Pancreas (tissue), 10 donors: ENCODE data around the gene B4GALT4. TPM values are rescaled to one million over a fixed set of nuclear protein-coding genes. Genes with fewer than 3 reads are reported as not detected.

Source experiments
- ATAC-seq, 4 donors: fragments of 200-7000 bp; cut with Tn5 transposase; one replicate each; pipeline versions ENCODE4 v1.8.0 to v1.9.1; 2020; ENCODE audit warnings: mild to moderate bottlenecking in 4 of 4, moderate library complexity in 4 of 4
- DNase-seq, 6 donors: peaks; one replicate each; pipeline ENCODE4 v3.0.0-alpha.2; 2020
- FAIRE-seq: peaks from 2 replicates; lab custom pipeline; 2012; peaks lifted over from hg19 to GRCh38; lab: Jason Lieb, UNC
- H3K27ac ChIP-seq, 4 donors: fragments of 200-600 bp; sonication (generic); 1 replicate in 3 of 4; 2 replicates in 1 of 4; pipeline versions ENCODE4 v1.5.0 to v1.8.0; 2020
- H3K27me3 ChIP-seq, 4 donors: fragments of 200-600 bp; one replicate each; pipeline ENCODE4 v1.8.0; 2021
- H3K36me3 ChIP-seq, 3 donors: fragments of 200-600 bp; sonication (generic) in 1 of 3; one replicate each; pipeline versions ENCODE4 v1.5.0 to v1.8.0; 2020 to 2021
- H3K4me1 ChIP-seq, 3 donors: fragments of 200-600 bp; one replicate each; pipeline ENCODE4 v1.8.0; 2021
- H3K4me3 ChIP-seq, 4 donors: fragments of 200-600 bp; sonication (generic) in 2 of 4; one replicate each; pipeline versions ENCODE4 v1.5.0 to v1.8.0; 2020 to 2021
- H3K9me3 ChIP-seq, 4 donors: fragments of 200-600 bp; one replicate each; pipeline ENCODE4 v1.8.0; 2021
- CTCF ChIP-seq, 4 donors: fragments of 200-600 bp; sonication (generic) in 3 of 4; IDR thresholded peaks; one replicate each; pipeline versions ENCODE4 v1.5.0 to v1.8.0; 2021; ENCODE audit warnings: antibody characterized with exemption in 4 of 4
- WGBS, 2 donors: extraction: QIAGEN DNeasy Blood & Tissue Kit; methylation state at CpG; one replicate each; pipeline ENCODE4 v1.1.7; 2013; 5-methylcytosine and 5-hydroxymethylcytosine counted together
- intact Hi-C, 3 donors: fragments of 100-400 bp; cut with DNase I; formaldehyde crosslinking; loops; one replicate each; pipeline versions ENCODE4 v1.11.1 to v1.14.2; 2022
- polyA plus RNA-seq, 2 donors: library from polyadenylated mRNA; stranded (reverse); fragments of 200-250 nt; gene quantifications; one replicate each; pipeline ENCODE4 v1.2.3, GENCODE V29; 2013
- total RNA-seq, 6 donors: library from RNA; stranded (reverse); fragmentation: NEBNext Ultra II Directional in 4 of 6; extraction: Animal tissue kit (Norgen Biotek cat#: 25700) in 4 of 6; gene quantifications; one replicate each; pipeline versions ENCODE4 v1.2.1 to v1.2.4, GENCODE V29; 2021 to 2023
- donor health status: healthy with polysubstance abuse.
- donor health status: DM: no; HTN: no; CAD: no; lungs with moderate emphysema.
- donor health status: DM: no; HTN: no; CAD: no.
- donor health status: control.
- donor health status: control.
- donor health status: Bipolar disorder and iron deficiency.
- donor health status: DM: yes; HTN: yes; CAD: no.
- donor health status: DM: no; HTN: no; CAD: no.
- donor health status: DM: no; HTN: no; CAD: no.
- donor health status: DM: yes; HTN: yes; CAD: no.

B4GALT4 gene
- total and polyA plus RNA-seq, 8 donors: 9.1 to 22.9 (median 14.6) TPM

GRCh38 chr3:119191800-119192199 lies 48.9 kb downstream of the B4GALT4 start:
- DNase-seq (no peak), ATAC-seq (no peak), FAIRE-seq (no peak)
- WGBS, 2 donors: 65 to 68% methylated on average over 1 of the region's 1 CpG
- TF ChIP-seq CTCF (IDR thresholded peaks at IDR 0.05): no peak
- H3K9me3 ChIP-seq: no peaks in the 10 kb centered on the region
- no peaks in the 10 kb centered on the region for H3K4me1 ChIP-seq
- no peak overlapping the region for H3K27ac ChIP-seq
- H3K4me3 ChIP-seq: no peak overlapping the region
- no peaks in the 10 kb centered on the region for H3K36me3 ChIP-seq
- intact Hi-C loops: no loop called here
- H3K27me3 ChIP-seq: no peaks in the 10 kb centered on the region

- H3K36me3 ChIP-seq: no peaks in the 10 kb centered on the region
- intact Hi-C loops: no loop called here
- no peak for DNase-seq
- H3K27ac ChIP-seq: no peak overlapping the region
- H3K4me1 ChIP-seq: peaks cover 0 to 4% (median 0%) of the 10 kb centered on the region in 3 donors
- no peak for TF ChIP-seq CTCF (IDR thresholded peaks at IDR 0.05)
- no peaks in the 10 kb centered on the region for H3K27me3 ChIP-seq
- no peak for FAIRE-seq
- no peaks in the 10 kb centered on the region for H3K9me3 ChIP-seq
- ATAC-seq: no peak
- no peak overlapping the region for H3K4me3 ChIP-seq
These were observed 53.4 kb downstream of the B4GALT4 start for GRCh38 chr3:119187266-119187665.

- ATAC-seq: peak in 3 of 4 donors; percentile 26 to 59 (median 45)
These were observed 55.7 kb downstream of the B4GALT4 start for GRCh38 chr3:119184796-119185570.

GRCh38 chr3:119184111-119184510 lies 56.6 kb downstream of the B4GALT4 start:
- H3K9me3 ChIP-seq: no peaks in the 10 kb centered on the region
- H3K36me3 ChIP-seq: no peaks in the 10 kb centered on the region
- no peak overlapping the region for H3K27ac ChIP-seq
- no peak for DNase-seq
- no peak for TF ChIP-seq CTCF (IDR thresholded peaks at IDR 0.05)
- peaks cover 0 to 4% (median 0%) of the 10 kb centered on the region in 3 donors for H3K4me1 ChIP-seq
- 78 to 86% methylated on average over 9 of the region's 9 CpGs for WGBS, 2 donors
- no peak overlapping the region for H3K4me3 ChIP-seq
- no peak for FAIRE-seq
- intact Hi-C loops: no loop called here
- ATAC-seq: no peak
- no peaks in the 10 kb centered on the region for H3K27me3 ChIP-seq

More at GRCh38 chr3:119184796-119185570, 55.7 kb downstream of the B4GALT4 start:
- WGBS, 2 donors: 53 to 55% methylated on average over 7 of the region's 7 CpGs
- H3K9me3 ChIP-seq: no peaks in the 10 kb centered on the region
- no peaks in the 10 kb centered on the region for H3K27me3 ChIP-seq
- DNase-seq (no peak), FAIRE-seq (no peak)
- peak overlapping the region in 1 of 4 donors; percentile 23 for H3K27ac ChIP-seq
- peaks cover 0 to 4% (median 0%) of the 10 kb centered on the region in 3 donors for H3K4me1 ChIP-seq
- no peaks in the 10 kb centered on the region for H3K36me3 ChIP-seq
- intact Hi-C loops: no loop called here
- H3K4me3 ChIP-seq: no peak overlapping the region
- TF ChIP-seq CTCF (IDR thresholded peaks at IDR 0.05): no peak

- Histone ChIP-seq H3K36me3 (no peaks in the 10 kb centered on the region), H3K9me3 (no peaks in the 10 kb centered on the region), H3K27me3 (no peaks in the 10 kb centered on the region), H3K27ac (no peak overlapping the region), H3K4me3 (no peak overlapping the region), H3K4me1 (peaks cover 0 to 4% (median 0%) of the 10 kb centered on the region in 3 donors)
- DNase-seq (no peak), FAIRE-seq (no peak), ATAC-seq (peak in 2 of 4 donors; percentile 34 to 42)
- intact Hi-C loops: no loop called here
- TF ChIP-seq CTCF (IDR thresholded peaks at IDR 0.05): no peak
- 70 to 71% methylated on average over 3 of the region's 3 CpGs for WGBS, 2 donors
These were observed 58.9 kb downstream of the B4GALT4 start for GRCh38 chr3:119181765-119182164.
